ENCODE data around the gene INO80C.

The INO80C gene

GRCh38 chr18:35478520-35479435, 19.0 kb downstream of the INO80C start:
- TF ChIP-seq CTCF (IDR thresholded peaks at IDR 0.05), result no peak
- DNase-seq (ENCODE audit: low spot score), result no peak
- Histone ChIP-seq H3K4me3 (no peak overlapping the region), H3K27ac (peak overlapping the region in 1 of 2 donors; percentile 53)

GRCh38 chr18:35477974-35478373, 19.8 kb downstream of the INO80C start:
- TF ChIP-seq CTCF (IDR thresholded peaks at IDR 0.05), result no peak
- Histone ChIP-seq H3K27ac (no peak overlapping the region), H3K4me3 (no peak overlapping the region)
- no peak for DNase-seq (ENCODE audit: low spot score)

GRCh38 chr18:35477497-35477896, 20.3 kb downstream of the INO80C start:
- Histone ChIP-seq H3K4me3 (no peak overlapping the region), H3K27ac (no peak overlapping the region)
- no peak for DNase-seq (ENCODE audit: low spot score)

GRCh38 chr18:35474884-35475283, 22.9 kb downstream of the INO80C start:
- Histone ChIP-seq H3K27ac (no peak overlapping the region), H3K4me3 (no peak overlapping the region)
- TF ChIP-seq CTCF (IDR thresholded peaks at IDR 0.05), result no peak
- DNase-seq (ENCODE audit: low spot score), result no peak

More at GRCh38 chr18:35477497-35477896, 20.3 kb downstream of the INO80C start:
- no peak for TF ChIP-seq CTCF (IDR thresholded peaks at IDR 0.05)

GRCh38 chr18:35473562-35473961, 24.2 kb downstream of the INO80C start:
- no peak for DNase-seq (ENCODE audit: low spot score)
- no peak overlapping the region for H3K27ac ChIP-seq
- no peak overlapping the region for H3K4me3 ChIP-seq
- no peak for TF ChIP-seq CTCF (IDR thresholded peaks at IDR 0.05)

- DNase-seq (ENCODE audit: low spot score), result no peak
- Histone ChIP-seq H3K4me3 (no peak overlapping the region), H3K27ac (no peak overlapping the region)
- no peak for TF ChIP-seq CTCF (IDR thresholded peaks at IDR 0.05)
Observed at GRCh38 chr18:35470435-35470834, 27.3 kb downstream of the INO80C start.

GRCh38 chr18:35469725-35470124, 28.0 kb downstream of the INO80C start:
- no peak for TF ChIP-seq CTCF (IDR thresholded peaks at IDR 0.05)
- DNase-seq (ENCODE audit: low spot score), result no peak
- Histone ChIP-seq H3K4me3 (no peak overlapping the region), H3K27ac (no peak overlapping the region)
